Astrocyte (in vitro differentiated cells and primary cell): ENCODE measurements around the gene MORC2. TPM values are rescaled to one million over a fixed set of nuclear protein-coding genes. Genes with fewer than 3 reads are reported as not detected.

Experiments used
- total RNA-seq: library from RNA; stranded (reverse); gene quantifications from 2 replicates; pipeline ENCODE4 v1.2.1, GENCODE V29; 2021

The MORC2 gene
- total RNA-seq, 1 donor from 2014 or later = 45.9 TPM

Other genes with a start within 250 kb of the MORC2 start
- 107 and 121 TPM in 2 replicates for gene TUG1, start 491 bp upstream of the MORC2 start, total RNA-seq
- gene SMTN, start 112.5 kb upstream of the MORC2 start, total RNA-seq = 97.5 and 98.9 TPM in 2 replicates
- gene SELENOM, start 138.8 kb upstream of the MORC2 start, total RNA-seq = 157 and 205 TPM in 2 replicates
- 3.0 and 3.3 TPM in 2 replicates for gene INPP5J, start 154.2 kb upstream of the MORC2 start, total RNA-seq
- not detected in 2 replicates for gene PLA2G3, start 171.7 kb upstream of the MORC2 start, total RNA-seq
- gene RNF185, start 191.4 kb upstream of the MORC2 start, total RNA-seq = 28.9 and 29.3 TPM in 2 replicates
- gene LIMK2, start 243.5 kb upstream of the MORC2 start, total RNA-seq = 128 and 136 TPM in 2 replicates